GM23338 (cell line): ENCODE data around the gene NOL9. TPM values are rescaled to one million over a fixed set of nuclear protein-coding genes. Genes with fewer than 3 reads are reported as not detected.

Source experiments
- ATAC-seq: fragments of 200-7000 bp; cut with Tn5 transposase; 3 replicates; pipeline ENCODE4 v1.9.1; 2020
- DNase-seq: peaks from one replicate; pipeline ENCODE4 v3.0.0-alpha.2; 2015; ENCODE audit warnings: low spot score
- H2AFZ ChIP-seq: fragments of 200-600 bp; sonication (generic); 2 replicates; pipeline ENCODE4 v1.8.0; 2016; ENCODE audit warnings: antibody characterized with exemption, mild to moderate bottlenecking, moderate library complexity
- H3F3A ChIP-seq: fragments of 200-600 bp; sonication (generic); replicated peaks from 2 replicates; pipeline ENCODE4 v1.8.0; 2017; ENCODE audit warnings: antibody characterized with exemption, mixed run types, low read depth
- H3K27ac ChIP-seq: fragments of 200-600 bp; sonication (generic); 2 replicates; pipeline ENCODE4 v1.6.1; 2016; ENCODE audit warnings: low read depth
- H3K27me3 ChIP-seq: fragments of 200-600 bp; sonication (generic); 2 replicates; pipeline ENCODE4 v1.8.0; 2016; ENCODE audit warnings: mild to moderate bottlenecking, mixed run types, moderate library complexity; ENCODE audit not compliant: insufficient read depth
- H3K36me3 ChIP-seq: fragments of 200-600 bp; sonication (generic); 2 replicates; pipeline ENCODE4 v1.8.0; 2016; ENCODE audit warnings: mild to moderate bottlenecking; ENCODE audit not compliant: insufficient read depth
- H3K4me1 ChIP-seq: fragments of 200-600 bp; sonication (generic); 2 replicates; pipeline ENCODE4 v1.8.0; 2016; ENCODE audit warnings: mild to moderate bottlenecking, moderate library complexity; ENCODE audit not compliant: insufficient read depth
- H3K4me2 ChIP-seq: fragments of 200-600 bp; sonication (generic); 2 replicates; pipeline ENCODE4 v1.7.1; 2017; ENCODE audit warnings: mixed run types
- H3K4me3 ChIP-seq: fragments of 200-600 bp; sonication (generic); 2 replicates; pipeline ENCODE4 v1.6.1; 2016; ENCODE audit warnings: mixed run types
- H3K79me2 ChIP-seq: fragments of 200-600 bp; sonication (generic); replicated peaks from 2 replicates; pipeline ENCODE4 v1.8.0; 2017; ENCODE audit warnings: mild to moderate bottlenecking; ENCODE audit not compliant: insufficient read depth
- H3K9me2 ChIP-seq: fragments of 200-600 bp; sonication (generic); 2 replicates; pipeline ENCODE4 v1.8.0; 2017; ENCODE audit not compliant: insufficient read depth
- H4K20me1 ChIP-seq: fragments of 200-600 bp; sonication (generic); replicated peaks from 2 replicates; pipeline ENCODE4 v1.8.0; 2017; ENCODE audit warnings: mild to moderate bottlenecking; ENCODE audit not compliant: insufficient read depth
- H3K27ac Mint-ChIP-seq: 2 replicates; pipeline ENCODE4 v1.8.0; 2020; ENCODE audit warnings: inconsistent platforms, mild to moderate bottlenecking, moderate library complexity, mixed read lengths
- H3K27me3 Mint-ChIP-seq: 3 replicates; pipeline ENCODE4 v1.8.0; 2022; ENCODE audit warnings: low read depth, mild to moderate bottlenecking, moderate library complexity, mixed read lengths, inconsistent platforms; ENCODE audit not compliant: insufficient read depth, poor library complexity
- H3K36me3 Mint-ChIP-seq: 3 replicates; pipeline ENCODE4 v1.8.0; 2021; ENCODE audit warnings: low read depth, mild to moderate bottlenecking, inconsistent platforms, moderate library complexity, mixed read lengths
- H3K4me1 Mint-ChIP-seq: 3 replicates; pipeline ENCODE4 v1.8.0; 2020; ENCODE audit warnings: mild to moderate bottlenecking, inconsistent platforms, mixed read lengths
- H3K4me3 Mint-ChIP-seq: 3 replicates; pipeline ENCODE4 v1.8.0; 2021; ENCODE audit warnings: moderate library complexity, mild to moderate bottlenecking, inconsistent platforms, mixed read lengths
- H3K9me3 Mint-ChIP-seq: 3 replicates; pipeline ENCODE4 v1.8.0; 2020; ENCODE audit warnings: moderate library complexity, mild to moderate bottlenecking, inconsistent platforms, mixed read lengths
- CREB1 ChIP-seq: fragments of 250-450 bp; sonication (Bioruptor Pico); IDR thresholded peaks from 2 replicates; pipeline ENCODE4 v1.5.0; 2020; ENCODE audit warnings: low read depth, mild to moderate bottlenecking, moderate library complexity
- CTCF ChIP-seq, 2 experiments: fragments of 200-600 bp in 1 of 2; sonication (generic) in 1 of 2; conservative IDR thresholded peaks; 2 replicates each; pipeline versions ENCODE4 v1.5.1 to v1.6.1; 2016 to 2017; ENCODE audit warnings: antibody characterized with exemption in 2 of 2, low read depth in 2 of 2, mild to moderate bottlenecking in 2 of 2, moderate library complexity in 1 of 2
- EZH2phosphoT487 ChIP-seq: fragments of 200-600 bp; sonication (generic); IDR thresholded peaks from one replicate; pipeline ENCODE4 v1.8.1; 2018; ENCODE audit warnings: antibody characterized with exemption; ENCODE audit not compliant: unreplicated experiment
- NANOG ChIP-seq: IDR thresholded peaks from 2 replicates; pipeline ENCODE4 v1.6.1; 2016; ENCODE audit warnings: antibody characterized with exemption, borderline replicate concordance
- POLR2AphosphoS5 ChIP-seq: IDR thresholded peaks from 2 replicates; pipeline ENCODE4 v1.6.1; 2016; ENCODE audit warnings: antibody characterized with exemption, low read depth
- STAT1 ChIP-seq: IDR thresholded peaks from one replicate; pipeline ENCODE4 v1.6.1; 2016; ENCODE audit warnings: antibody characterized with exemption; ENCODE audit not compliant: unreplicated experiment
- ZNF462 ChIP-seq: fragments of 250-450 bp; sonication (Bioruptor Pico); IDR thresholded peaks from 2 replicates; pipeline ENCODE4 v1.5.0; 2020; ENCODE audit warnings: mild to moderate bottlenecking, moderate library complexity
- polyA plus RNA-seq: library from polyadenylated mRNA; unstranded; fragments of >200 nt; fragmentation: Nextera tagmentation; extraction: Ambion mirVana; gene quantifications from 2 replicates; pipeline ENCODE4 v1.2.1, GENCODE V29; 2016
- total RNA-seq: library from RNA; depleted of rRNA; stranded (reverse); fragments of >200 nt; shearing (Covaris generic); gene quantifications from 2 replicates; pipeline ENCODE4 v1.2.3, GENCODE V29; 2014

NOL9 gene
- total and polyA plus RNA-seq, 2 experiments from 2014 or later, result 13.2 to 48.5 TPM

GRCh38 chr1:6545276-6546112 lies 8.8 kb downstream of the NOL9 start:
- no peak overlapping the region for H3K4me3 ChIP-seq
- peaks cover 9% of the 10 kb centered on the region for H3K27me3 Mint-ChIP-seq

GRCh38 chr1:6544831-6545230 lies 9.5 kb downstream of the NOL9 start:
- Histone ChIP-seq H3K9me2 (no peaks in the 10 kb centered on the region), H3K27ac (no peak overlapping the region), H3K79me2 (no peaks in the 10 kb centered on the region; the same call in none of the 2 replicates), H2AFZ (no peak overlapping the region), H3F3A (peaks cover 7% of the 10 kb centered on the region; the same call in 1 of the 2 replicates), H3K4me3 (no peak overlapping the region), H3K36me3 (peaks cover 55% of the 10 kb centered on the region), H3K4me2 (no peak overlapping the region), H3K4me1 (no peaks in the 10 kb centered on the region), H4K20me1 (peaks cover 6% of the 10 kb centered on the region), H3K27me3 (no peaks in the 10 kb centered on the region)
- Mint-ChIP-seq H3K4me3 (no peak overlapping the region), H3K27ac (no peak overlapping the region), H3K36me3 (peaks cover 80% of the 10 kb centered on the region), H3K4me1 (no peaks in the 10 kb centered on the region), H3K27me3 (peaks cover 9% of the 10 kb centered on the region), H3K9me3 (no peaks in the 10 kb centered on the region; the same call in 2 of the 3 replicates)
- no peak for ATAC-seq
- TF ChIP-seq EZH2phosphoT487, result no peak
- no peak for TF ChIP-seq STAT1
- TF ChIP-seq ZNF462, result no peak
- no peak for TF ChIP-seq CTCF (conservative IDR thresholded peaks at IDR 0.05; ENCODE audit: low read depth in 2 of 2)
- no peak for TF ChIP-seq NANOG
- TF ChIP-seq POLR2AphosphoS5, result no peak
- DNase-seq, result no peak

More at GRCh38 chr1:6545276-6546112, 8.8 kb downstream of the NOL9 start:
- H3K36me3 ChIP-seq, result peaks cover 62% of the 10 kb centered on the region
- TF ChIP-seq EZH2phosphoT487, result peak; percentile 31
- TF ChIP-seq CREB1, result no peak
- no peak for DNase-seq
- H3F3A ChIP-seq, result peaks cover 7% of the 10 kb centered on the region; the same call in 1 of the 2 replicates
- Mint-ChIP-seq H3K27ac (no peak overlapping the region), H3K4me3 (no peak overlapping the region), H3K9me3 (no peaks in the 10 kb centered on the region; the same call in 2 of the 3 replicates), H3K4me1 (no peaks in the 10 kb centered on the region), H3K36me3 (peaks cover 84% of the 10 kb centered on the region)
- no peaks in the 10 kb centered on the region for H3K9me2 ChIP-seq
- H3K27me3 ChIP-seq, result no peaks in the 10 kb centered on the region
- peaks cover 6% of the 10 kb centered on the region for H4K20me1 ChIP-seq
- no peak overlapping the region for H2AFZ ChIP-seq
- no peaks in the 10 kb centered on the region for H3K4me1 ChIP-seq
- no peak overlapping the region for H3K27ac ChIP-seq
- no peak overlapping the region for H3K4me2 ChIP-seq
- ATAC-seq, result no peak
- peaks cover 5% of the 10 kb centered on the region for H3K79me2 ChIP-seq
